Neural progenitor cell (in vitro differentiated cells): ENCODE measurements around the gene TLE1. TPM values are rescaled to one million over a fixed set of nuclear protein-coding genes. Genes with fewer than 3 reads are reported as not detected.

Experiments used
- DNase-seq: peaks from one replicate; pipeline ENCODE4 v3.0.0-alpha.2; 2016; ENCODE audit warnings: low spot score
- H2AFZ ChIP-seq: fragments of 200-600 bp; sonication (generic); replicated peaks from 2 replicates; pipeline ENCODE4 v1.6.1; 2016; ENCODE audit warnings: antibody characterized with exemption
- H3F3A ChIP-seq: fragments of 200-600 bp; sonication (generic); 2 replicates; pipeline ENCODE4 v1.6.1; 2016; ENCODE audit warnings: antibody characterized with exemption, low read depth
- H3K27ac ChIP-seq: fragments of 200-600 bp; sonication (generic); 2 replicates; pipeline ENCODE4 v1.5.1; 2016; ENCODE audit warnings: mild to moderate bottlenecking
- H3K27me3 ChIP-seq: fragments of 200-600 bp; sonication (generic); 2 replicates; pipeline ENCODE4 v1.6.1; 2016; ENCODE audit warnings: mild to moderate bottlenecking, moderate library complexity
- H3K36me3 ChIP-seq: fragments of 200-600 bp; sonication (generic); 2 replicates; pipeline ENCODE4 v1.5.1; 2016
- H3K4me1 ChIP-seq: fragments of 200-600 bp; sonication (generic); 2 replicates; pipeline ENCODE4 v1.6.1; 2016; ENCODE audit warnings: mixed run types
- H3K4me2 ChIP-seq: fragments of 200-600 bp; sonication (generic); 2 replicates; pipeline ENCODE4 v1.6.1; 2016
- H3K4me3 ChIP-seq: fragments of 200-600 bp; sonication (generic); 2 replicates; pipeline ENCODE4 v1.5.1; 2016
- H3K79me2 ChIP-seq: fragments of 200-600 bp; sonication (generic); 2 replicates; pipeline ENCODE4 v1.6.1; 2016; ENCODE audit warnings: low read depth
- H3K9ac ChIP-seq: fragments of 200-600 bp; sonication (generic); 2 replicates; pipeline ENCODE4 v1.6.1; 2016
- H3K9me3 ChIP-seq: fragments of 200-600 bp; sonication (generic); 2 replicates; pipeline ENCODE4 v1.5.1; 2016; ENCODE audit warnings: low read depth
- H4K20me1 ChIP-seq: fragments of 200-600 bp; sonication (generic); 2 replicates; pipeline ENCODE4 v1.6.1; 2016; ENCODE audit warnings: low read depth
- H3K27ac Mint-ChIP-seq: 3 replicates; pipeline ENCODE4 v1.8.0; 2021; ENCODE audit warnings: mixed read lengths
- H3K27me3 Mint-ChIP-seq: 2 replicates; pipeline ENCODE4 v1.8.0; 2022; ENCODE audit warnings: low read depth, mild to moderate bottlenecking, inconsistent platforms, moderate library complexity, mixed read lengths; ENCODE audit not compliant: insufficient read depth
- H3K36me3 Mint-ChIP-seq: 3 replicates; pipeline ENCODE4 v1.8.0; 2021; ENCODE audit warnings: mixed read lengths
- H3K4me1 Mint-ChIP-seq: 3 replicates; pipeline ENCODE4 v1.8.0; 2021; ENCODE audit warnings: mixed read lengths
- H3K4me3 Mint-ChIP-seq: 3 replicates; pipeline ENCODE4 v1.8.0; 2021; ENCODE audit warnings: mild to moderate bottlenecking, moderate library complexity, mixed read lengths
- H3K9me3 Mint-ChIP-seq: 3 replicates; pipeline ENCODE4 v1.8.0; 2020; ENCODE audit warnings: mixed read lengths
- EZH2 ChIP-seq: fragments of 200-600 bp; sonication (generic); IDR thresholded peaks from 2 replicates; pipeline ENCODE4 v1.6.1; 2017; ENCODE audit warnings: antibody characterized with exemption, mild to moderate bottlenecking, moderate library complexity
- EZH2phosphoT487 ChIP-seq: fragments of 200-600 bp; sonication (generic); IDR thresholded peaks from 2 replicates; pipeline ENCODE4 v1.6.1; 2017; ENCODE audit warnings: antibody characterized with exemption
- total RNA-seq: library from RNA; depleted of rRNA; stranded (reverse); fragments of >200 nt; gene quantifications from 2 replicates; pipeline ENCODE4 v1.2.3, GENCODE V29; 2015; ENCODE audit warnings: low replicate concordance
- TF ChIP-seq, protein P1 (sequence below): fragments of 200-600 bp; sonication (generic); IDR thresholded peaks from 2 replicates; pipeline ENCODE4 v1.5.1; 2017; ENCODE audit warnings: antibody characterized with exemption, mild to moderate bottlenecking

Gene TLE1
- total RNA-seq, 1 donor from 2014 or later = 54.7 TPM

- H2AFZ ChIP-seq = no peak overlapping the region
- H3K36me3 ChIP-seq = no peaks in the 10 kb centered on the region
- Mint-ChIP-seq H3K4me1 (peaks cover 8% of the 10 kb centered on the region), H3K27me3 (peaks cover 8% of the 10 kb centered on the region), H3K4me3 (no peak overlapping the region), H3K36me3 (no peaks in the 10 kb centered on the region), H3K27ac (peak overlapping the region; percentile 21), H3K9me3 (no peaks in the 10 kb centered on the region)
- H3K4me3 ChIP-seq = no peak overlapping the region
- H3F3A ChIP-seq = peaks cover 4% of the 10 kb centered on the region
- TF ChIP-seq EZH2phosphoT487 = no peak
- TF ChIP-seq, protein P1, sequence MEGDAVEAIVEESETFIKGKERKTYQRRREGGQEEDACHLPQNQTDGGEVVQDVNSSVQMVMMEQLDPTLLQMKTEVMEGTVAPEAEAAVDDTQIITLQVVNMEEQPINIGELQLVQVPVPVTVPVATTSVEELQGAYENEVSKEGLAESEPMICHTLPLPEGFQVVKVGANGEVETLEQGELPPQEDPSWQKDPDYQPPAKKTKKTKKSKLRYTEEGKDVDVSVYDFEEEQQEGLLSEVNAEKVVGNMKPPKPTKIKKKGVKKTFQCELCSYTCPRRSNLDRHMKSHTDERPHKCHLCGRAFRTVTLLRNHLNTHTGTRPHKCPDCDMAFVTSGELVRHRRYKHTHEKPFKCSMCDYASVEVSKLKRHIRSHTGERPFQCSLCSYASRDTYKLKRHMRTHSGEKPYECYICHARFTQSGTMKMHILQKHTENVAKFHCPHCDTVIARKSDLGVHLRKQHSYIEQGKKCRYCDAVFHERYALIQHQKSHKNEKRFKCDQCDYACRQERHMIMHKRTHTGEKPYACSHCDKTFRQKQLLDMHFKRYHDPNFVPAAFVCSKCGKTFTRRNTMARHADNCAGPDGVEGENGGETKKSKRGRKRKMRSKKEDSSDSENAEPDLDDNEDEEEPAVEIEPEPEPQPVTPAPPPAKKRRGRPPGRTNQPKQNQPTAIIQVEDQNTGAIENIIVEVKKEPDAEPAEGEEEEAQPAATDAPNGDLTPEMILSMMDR = no peak
- TF ChIP-seq EZH2 = no peak
- no peak overlapping the region for H3K9ac ChIP-seq
- H3K4me1 ChIP-seq = peaks cover 17% of the 10 kb centered on the region
- no peak for DNase-seq
- H4K20me1 ChIP-seq = no peaks in the 10 kb centered on the region
- H3K27ac ChIP-seq = no peak overlapping the region
- H3K9me3 ChIP-seq = no peaks in the 10 kb centered on the region
- no peaks in the 10 kb centered on the region for H3K79me2 ChIP-seq
- H3K27me3 ChIP-seq = no peaks in the 10 kb centered on the region
- no peak overlapping the region for H3K4me2 ChIP-seq
Observed at GRCh38 chr9:81724242-81724889, 35.0 kb upstream of the TLE1 start.

DNA sequence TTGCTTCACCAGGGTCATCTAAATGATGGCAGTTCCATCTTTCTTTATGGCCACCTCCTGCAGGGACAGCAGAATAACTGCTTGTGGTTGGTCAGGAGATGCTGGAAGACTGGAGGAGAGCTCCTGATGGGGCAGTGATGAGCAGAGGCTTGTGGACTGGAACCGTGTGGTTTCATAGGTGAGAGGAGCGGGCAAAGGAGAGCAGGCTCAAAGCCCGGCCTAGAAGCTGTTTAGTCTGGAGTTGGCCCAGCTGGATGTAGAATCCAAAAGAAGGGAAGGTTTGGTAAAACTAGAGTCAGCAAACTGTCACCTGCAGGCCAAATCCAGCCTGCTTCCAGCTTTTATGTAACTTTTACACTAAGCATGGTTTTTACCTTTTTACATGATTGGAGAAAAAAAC is 32.9 kb upstream of the TLE1 start:
- H3K4me1 Mint-ChIP-seq = peaks cover 15% of the 10 kb centered on the region

DNA sequence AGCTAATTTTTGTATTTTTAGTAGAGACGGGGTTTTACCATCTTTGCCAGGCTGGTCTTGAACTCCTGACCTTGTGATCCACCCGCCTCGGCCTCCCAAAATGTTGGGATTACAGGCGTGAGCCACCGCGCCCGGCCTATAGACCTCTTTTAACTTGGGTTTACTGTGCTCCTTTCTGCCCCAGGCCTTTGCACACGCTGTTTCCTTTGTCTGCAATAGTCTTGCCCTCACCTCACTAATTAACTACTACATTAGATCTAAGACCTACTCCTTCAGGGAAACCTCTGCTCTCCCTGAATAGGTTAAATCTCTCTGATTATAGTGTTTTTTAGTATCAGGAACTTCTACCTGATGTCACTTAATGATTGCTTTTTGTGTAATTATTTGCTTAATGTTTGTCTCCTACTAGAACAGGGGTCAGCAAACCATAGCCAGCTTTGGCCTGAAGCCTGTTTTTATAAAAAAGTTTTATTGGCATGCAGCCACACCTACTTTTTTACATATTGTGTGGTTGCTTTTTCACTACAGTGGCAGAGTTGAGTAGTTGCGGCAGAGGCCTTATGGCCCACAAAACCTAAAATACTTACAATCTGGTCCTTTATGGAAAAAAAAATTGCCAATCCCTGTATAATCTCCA is 31.2 kb upstream of the TLE1 start:
- peaks cover 20% of the 10 kb centered on the region for H3K4me1 Mint-ChIP-seq
- no peaks in the 10 kb centered on the region for H3K9me3 Mint-ChIP-seq
- Histone ChIP-seq H3K4me2 (no peak overlapping the region), H3K4me1 (peaks cover 34% of the 10 kb centered on the region), H2AFZ (no peak overlapping the region), H3K9me3 (no peaks in the 10 kb centered on the region), H3K9ac (no peak overlapping the region), H4K20me1 (no peaks in the 10 kb centered on the region), H3K27ac (no peak overlapping the region), H3F3A (peaks cover 33% of the 10 kb centered on the region), H3K36me3 (no peaks in the 10 kb centered on the region), H3K27me3 (no peaks in the 10 kb centered on the region), H3K79me2 (no peaks in the 10 kb centered on the region), H3K4me3 (no peak overlapping the region)
- no peak for TF ChIP-seq EZH2
- TF ChIP-seq, protein P1 = no peak
- H3K4me3 Mint-ChIP-seq = no peak overlapping the region
- H3K27me3 Mint-ChIP-seq = peaks cover 10% of the 10 kb centered on the region
- DNase-seq = no peak
- no peak overlapping the region for H3K27ac Mint-ChIP-seq
- no peaks in the 10 kb centered on the region for H3K36me3 Mint-ChIP-seq

More for the DNA sequence above, 32.9 kb upstream of the TLE1 start:
- Histone ChIP-seq H3K9me3 (no peaks in the 10 kb centered on the region), H3K4me2 (no peak overlapping the region), H3K36me3 (no peaks in the 10 kb centered on the region), H3K4me1 (peaks cover 27% of the 10 kb centered on the region), H3K4me3 (no peak overlapping the region), H2AFZ (no peak overlapping the region), H3K9ac (no peak overlapping the region), H3F3A (peaks cover 17% of the 10 kb centered on the region), H3K79me2 (no peaks in the 10 kb centered on the region), H3K27me3 (no peaks in the 10 kb centered on the region), H4K20me1 (no peaks in the 10 kb centered on the region), H3K27ac (no peak overlapping the region)
- no peaks in the 10 kb centered on the region for H3K9me3 Mint-ChIP-seq
- TF ChIP-seq EZH2 (no peak), EZH2phosphoT487 (no peak)
- TF ChIP-seq, protein P1 = no peak
- peaks cover 9% of the 10 kb centered on the region for H3K27me3 Mint-ChIP-seq
- H3K27ac Mint-ChIP-seq = no peak overlapping the region
- no peak overlapping the region for H3K4me3 Mint-ChIP-seq
- no peaks in the 10 kb centered on the region for H3K36me3 Mint-ChIP-seq
- no peak for DNase-seq
